ENCODE measurements around the gene B4GALNT4. TPM values are rescaled to one million over a fixed set of nuclear protein-coding genes. Genes with fewer than 3 reads are reported as not detected.

B4GALNT4 gene
- total RNA-seq, 1 donor from 2014 or later = 0.50 TPM

DNA sequence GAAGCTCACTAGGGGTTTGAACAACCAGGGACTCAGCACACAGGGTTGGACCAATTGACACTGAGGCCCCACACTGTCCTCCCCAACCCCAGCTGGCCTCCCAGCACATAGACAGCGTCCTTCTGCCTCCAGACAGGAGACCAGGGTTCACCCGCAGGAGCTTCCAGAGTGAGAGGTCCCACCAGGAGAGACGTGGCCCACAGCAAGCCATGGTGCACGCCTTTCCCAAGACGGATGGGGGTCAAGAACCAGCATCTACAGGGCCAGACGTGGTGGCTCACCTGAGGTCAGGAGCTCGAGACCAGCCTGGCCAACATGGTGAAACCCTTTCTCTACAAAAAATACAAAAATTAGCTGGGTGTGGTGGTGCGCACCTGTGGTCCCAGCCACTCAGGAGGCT is 57.6 kb downstream of the B4GALNT4 start:
- peak; percentile 9 for DNase-seq
- intact Hi-C loops (cut with micrococcal nuclease) = no loop called here
- ATAC-seq = no peak

DNA sequence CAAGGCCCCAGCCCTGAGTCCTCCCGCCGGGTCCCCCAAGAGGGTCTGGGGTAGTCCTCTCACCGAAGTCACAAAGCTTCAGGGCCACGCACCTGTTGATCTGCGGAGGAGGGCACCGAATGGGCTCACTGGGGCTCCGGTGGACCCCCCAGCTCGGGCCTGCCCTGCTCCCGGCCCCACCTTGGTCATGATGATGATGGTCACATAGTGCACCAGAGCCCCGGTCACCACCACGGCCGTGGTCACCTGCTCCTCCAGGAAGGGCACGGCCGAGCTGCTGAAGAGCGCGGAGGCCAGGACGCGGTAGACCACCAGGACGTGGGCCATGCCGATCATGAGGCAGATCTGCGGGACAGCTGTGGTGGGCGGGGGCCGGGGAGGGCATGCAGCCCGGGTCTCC is 59.0 kb downstream of the B4GALNT4 start:
- intact Hi-C loops (cut with micrococcal nuclease) = no loop called here
- ATAC-seq (no peak), DNase-seq (peak; percentile 13)

DNA sequence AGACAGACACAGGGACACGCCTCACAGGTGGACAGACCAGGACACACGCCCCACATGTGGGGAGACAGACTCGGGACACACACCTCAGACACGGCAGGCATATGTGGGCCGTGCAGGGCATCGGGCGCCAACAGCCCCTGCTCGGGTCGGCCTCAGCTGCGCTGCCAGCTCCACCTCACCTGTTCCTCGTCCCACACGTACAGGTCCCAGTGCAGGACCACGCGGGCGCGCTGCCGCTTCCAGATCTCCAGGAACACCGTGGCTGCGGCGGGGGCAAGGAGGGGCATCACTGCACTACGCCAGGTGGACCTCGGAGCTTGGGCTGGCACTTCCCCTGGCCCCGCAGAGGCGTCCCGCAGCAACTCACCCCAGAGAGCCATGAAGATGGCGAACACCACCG is 60.1 kb downstream of the B4GALNT4 start:
- DNase-seq (peak; percentile 19), ATAC-seq (no peak)
- intact Hi-C loops (cut with micrococcal nuclease) = no loop called here

DNA sequence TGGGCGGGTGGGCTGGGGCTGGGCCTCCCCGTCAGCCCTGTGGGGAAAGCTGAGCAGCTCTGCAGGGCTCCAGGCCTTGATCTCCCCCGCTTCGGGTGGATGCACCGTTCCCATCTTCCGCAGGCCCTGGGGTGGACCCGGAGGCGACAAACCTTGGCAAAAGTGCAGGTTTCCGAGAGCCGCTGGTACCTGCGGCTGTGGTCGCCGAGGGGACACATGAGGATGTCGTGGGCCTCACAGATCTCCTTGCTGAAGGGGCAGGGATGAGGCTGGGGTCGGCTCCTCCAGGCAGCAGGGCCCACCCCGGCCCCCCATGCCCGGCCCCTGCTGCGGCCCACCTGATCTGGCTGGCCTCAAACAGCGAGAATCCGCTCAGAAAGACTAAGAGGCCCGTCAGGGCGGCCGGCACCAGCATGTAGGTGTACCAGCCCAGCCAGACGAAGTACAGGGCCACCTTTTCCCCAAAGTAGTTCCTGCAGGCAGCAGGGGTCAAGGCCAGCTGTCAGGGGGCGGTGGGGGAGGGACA is 60.7 kb downstream of the B4GALNT4 start:
- DNase-seq = peak; percentile 19
- intact Hi-C loops (cut with micrococcal nuclease) = no loop called here

More for the DNA sequence above, 60.7 kb downstream of the B4GALNT4 start:
- ATAC-seq = no peak

Other genes with a start within 250 kb of the B4GALNT4 start
- gene SCGB1C1, start 176.4 kb upstream of the B4GALNT4 start, total RNA-seq = not detected
- 24.0 TPM for gene BET1L, start 162.1 kb upstream of the B4GALNT4 start, total RNA-seq
- gene RIC8A, start 161.8 kb upstream of the B4GALNT4 start, total RNA-seq = 60.3 TPM
- 41.4 TPM for gene SIRT3, start 133.2 kb upstream of the B4GALNT4 start, total RNA-seq
- gene PSMD13, start 132.5 kb upstream of the B4GALNT4 start, total RNA-seq = 92.3 TPM
- 0.32 TPM for gene NLRP6, start 91.1 kb upstream of the B4GALNT4 start, total RNA-seq
- 7.2 TPM for gene PGGHG, start 80.4 kb upstream of the B4GALNT4 start, total RNA-seq
- gene IFITM5, start 70.0 kb upstream of the B4GALNT4 start, total RNA-seq = not detected
- 200 TPM for gene IFITM2, start 61.7 kb upstream of the B4GALNT4 start, total RNA-seq
- 101 TPM for gene IFITM1, start 55.5 kb upstream of the B4GALNT4 start, total RNA-seq
- 259 TPM for gene IFITM3, start 48.6 kb upstream of the B4GALNT4 start, total RNA-seq
- gene PKP3, start 24.7 kb downstream of the B4GALNT4 start, total RNA-seq = 0.84 TPM
- 47.5 TPM for gene SIGIRR, start 45.5 kb downstream of the B4GALNT4 start, total RNA-seq
- gene ANO9, start 72.5 kb downstream of the B4GALNT4 start, total RNA-seq = 1.3 TPM
- 31.8 TPM for gene PTDSS2, start 80.8 kb downstream of the B4GALNT4 start, total RNA-seq
- gene RNH1, start 137.7 kb downstream of the B4GALNT4 start, total RNA-seq = 171 TPM
- 67.1 TPM for gene HRAS, start 166.1 kb downstream of the B4GALNT4 start, total RNA-seq
- gene LRRC56, start 168.0 kb downstream of the B4GALNT4 start, total RNA-seq = 0.22 TPM
- 0.20 TPM for gene LMNTD2, start 191.2 kb downstream of the B4GALNT4 start, total RNA-seq
- 4.6 TPM for gene RASSF7, start 191.5 kb downstream of the B4GALNT4 start, total RNA-seq
- gene PHRF1, start 207.0 kb downstream of the B4GALNT4 start, total RNA-seq = 18.5 TPM
- gene IRF7, start 246.5 kb downstream of the B4GALNT4 start, total RNA-seq = 14.4 TPM